ENCODE data around the gene ACADL. TPM values are rescaled to one million over a fixed set of nuclear protein-coding genes. Genes with fewer than 3 reads are reported as not detected.

The ACADL gene
- total and polyA plus RNA-seq, 2 of the 13 experiments (the other 11 are each of a cell fraction or from before 2014, with no cell fraction given) = not detected

DNA sequence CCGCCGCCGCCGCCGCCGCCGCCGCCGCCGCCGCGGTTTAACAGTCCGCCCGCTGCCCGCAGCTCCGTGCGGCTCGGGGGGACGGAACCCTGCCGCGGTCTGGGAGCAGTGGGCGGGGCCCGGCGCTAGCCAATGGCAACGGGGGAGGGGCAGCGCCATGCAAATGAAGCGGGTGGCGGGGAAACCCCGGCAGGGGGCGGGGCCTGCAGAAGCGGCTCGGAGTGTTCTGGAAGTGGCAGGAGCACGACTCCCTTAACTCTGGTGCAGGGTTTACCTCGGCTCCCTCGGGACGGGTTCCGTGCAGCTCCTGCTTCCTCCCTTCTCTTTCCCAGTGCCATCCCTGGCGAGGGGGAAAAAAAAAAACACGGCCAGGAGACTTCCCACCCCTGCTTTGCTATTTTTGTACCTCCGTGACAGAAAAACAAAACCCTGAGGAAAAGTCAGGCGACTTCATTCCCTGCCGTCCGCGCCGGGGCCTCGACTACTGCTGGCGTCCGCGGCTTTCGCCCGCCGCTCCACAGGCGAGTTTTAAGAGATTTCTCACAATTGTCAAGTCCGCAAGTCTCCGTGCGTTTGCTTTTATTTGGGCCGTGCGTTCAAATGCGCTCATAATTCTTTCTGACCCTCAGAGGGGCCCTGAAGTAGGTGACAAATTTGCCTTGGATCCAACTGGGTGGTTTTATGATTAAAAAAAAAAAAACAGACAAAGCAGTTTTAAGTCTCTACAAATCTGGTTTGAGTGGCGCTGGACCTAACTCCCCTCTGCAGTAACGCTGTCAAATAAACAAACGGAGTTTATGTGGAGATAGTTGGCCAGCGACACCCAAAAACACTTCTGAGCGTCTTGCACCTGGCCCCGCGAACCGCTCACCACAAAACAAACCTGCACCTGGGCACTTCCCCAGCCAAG is 53.7 kb downstream of the ACADL start, which contains the start of gene KANSL1L (continued):
- TF ChIP-seq MEIS1 (CRISPR knock-in tag; IDR thresholded peaks at IDR 0.05; ENCODE audit: borderline replicate concordance) (0 out of 2 replicates have a peak, but pooled peaks have one; percentile 54), ZFYVE20 (CRISPR knock-in tag; IDR thresholded peaks at IDR 0.05; ENCODE audit: borderline replicate concordance, low read depth) (no peak), KLF9 (CRISPR knock-in tag; IDR thresholded peaks at IDR 0.05; ENCODE audit: low read depth) (0 out of 2 replicates have a peak, but pooled peaks have one; percentile 37), HDAC2 (CRISPR knock-in tag; IDR thresholded peaks at IDR 0.05) (peak; percentile 55), NFE2L2 (IDR thresholded peaks at IDR 0.05; ENCODE audit: low read length) (no peak), ZNF543 (CRISPR knock-in tag; IDR thresholded peaks at IDR 0.05) (0 out of 2 replicates have a peak, but pooled peaks have one; percentile 43), NFYC (CRISPR knock-in tag; IDR thresholded peaks at IDR 0.05) (peak; percentile 78), ZNF782 (CRISPR knock-in tag; IDR thresholded peaks at IDR 0.05; ENCODE audit: borderline replicate concordance) (peak; percentile 54; the same call in 1 of the 2 replicates), DDIT3 (CRISPR knock-in tag; IDR thresholded peaks at IDR 0.05) (no peak), GATAD1 (CRISPR knock-in tag; IDR thresholded peaks at IDR 0.05) (no peak), NFIC (IDR thresholded peaks at IDR 0.05; ENCODE audit: low read length) (no peak), ZNF572 (CRISPR knock-in tag; IDR thresholded peaks at IDR 0.05) (peak; percentile 65; the same call in 1 of the 2 replicates)
- TF ChIP-seq, protein P1, sequence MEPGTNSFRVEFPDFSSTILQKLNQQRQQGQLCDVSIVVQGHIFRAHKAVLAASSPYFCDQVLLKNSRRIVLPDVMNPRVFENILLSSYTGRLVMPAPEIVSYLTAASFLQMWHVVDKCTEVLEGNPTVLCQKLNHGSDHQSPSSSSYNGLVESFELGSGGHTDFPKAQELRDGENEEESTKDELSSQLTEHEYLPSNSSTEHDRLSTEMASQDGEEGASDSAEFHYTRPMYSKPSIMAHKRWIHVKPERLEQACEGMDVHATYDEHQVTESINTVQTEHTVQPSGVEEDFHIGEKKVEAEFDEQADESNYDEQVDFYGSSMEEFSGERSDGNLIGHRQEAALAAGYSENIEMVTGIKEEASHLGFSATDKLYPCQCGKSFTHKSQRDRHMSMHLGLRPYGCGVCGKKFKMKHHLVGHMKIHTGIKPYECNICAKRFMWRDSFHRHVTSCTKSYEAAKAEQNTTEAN (CRISPR knock-in tag; conservative IDR thresholded peaks at IDR 0.05) = no peak
- TF ChIP-seq, protein P2, sequence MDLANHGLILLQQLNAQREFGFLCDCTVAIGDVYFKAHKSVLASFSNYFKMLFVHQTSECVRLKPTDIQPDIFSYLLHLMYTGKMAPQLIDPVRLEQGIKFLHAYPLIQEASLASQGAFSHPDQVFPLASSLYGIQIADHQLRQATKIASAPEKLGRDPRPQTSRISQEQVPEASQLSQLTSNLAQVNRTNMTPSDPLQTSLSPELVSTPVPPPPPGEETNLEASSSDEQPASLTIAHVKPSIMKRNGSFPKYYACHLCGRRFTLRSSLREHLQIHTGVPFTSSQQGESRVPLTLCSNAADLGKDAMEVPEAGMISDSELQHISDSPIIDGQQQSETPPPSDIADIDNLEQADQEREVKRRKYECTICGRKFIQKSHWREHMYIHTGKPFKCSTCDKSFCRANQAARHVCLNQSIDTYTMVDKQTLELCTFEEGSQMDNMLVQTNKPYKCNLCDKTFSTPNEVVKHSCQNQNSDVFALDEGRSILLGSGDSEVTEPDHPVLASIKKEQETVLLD (CRISPR knock-in tag; IDR thresholded peaks at IDR 0.05; ENCODE audit: low read depth) = peak; percentile 85

Measured in HepG2 (cell line).